Ascending aorta (tissue), 2 donors: ENCODE results near the gene GLYATL2. TPM values are rescaled to one million over a fixed set of nuclear protein-coding genes. Genes with fewer than 3 reads are reported as not detected.

Experiments
- DNase-seq, 2 donors: peaks; one replicate each; pipeline ENCODE4 v3.0.0-alpha.2; 2019; ENCODE audit warnings: low spot score in 2 of 2
- H3K27ac ChIP-seq, 2 donors: fragments of 200-600 bp; sonication (generic); one replicate each; pipeline ENCODE4 v1.5.1; 2016 to 2017; ENCODE audit warnings: mild to moderate bottlenecking in 1 of 2
- H3K27me3 ChIP-seq: fragments of 200-600 bp; sonication (generic); one replicate; pipeline ENCODE4 v1.5.1; 2017
- H3K36me3 ChIP-seq, 2 donors: fragments of 200-600 bp; sonication (generic); one replicate each; pipeline ENCODE4 v1.5.1; 2016
- H3K4me1 ChIP-seq, 2 donors: fragments of 200-600 bp; sonication (generic); one replicate each; pipeline ENCODE4 v1.5.1; 2016 to 2017; ENCODE audit warnings: mild to moderate bottlenecking in 1 of 2
- H3K4me3 ChIP-seq, 2 donors: fragments of 200-600 bp; sonication (generic); one replicate each; pipeline ENCODE4 v1.5.1; 2016 to 2017; ENCODE audit warnings: mild to moderate bottlenecking in 1 of 2
- H3K9me3 ChIP-seq, 2 donors: fragments of 200-600 bp; sonication (generic); one replicate each; pipeline ENCODE4 v1.5.1; 2016
- CTCF ChIP-seq, 3 experiments: fragments of 200-600 bp in 2 of 3; fragments of 450-650 bp in 1 of 3; sonication (generic) in 2 of 3; IDR thresholded peaks; one replicate each; pipeline ENCODE4 v1.5.1; 2016 to 2019; ENCODE audit warnings: antibody characterized with exemption in 3 of 3, mild to moderate bottlenecking in 1 of 3, moderate library complexity in 1 of 3
- intact Hi-C: fragments of 100-400 bp; cut with DNase I; formaldehyde crosslinking; loops from one replicate; pipeline ENCODE4 v1.15.1; 2023
- total RNA-seq: library from RNA; depleted of rRNA; stranded (reverse); fragments of >200 nt; gene quantifications from one replicate; pipeline ENCODE4 v1.1.0, GENCODE V29; 2016

Gene GLYATL2
- total RNA-seq, 1 donor from 2014 or later: not detected

GRCh38 chr11:58856806-58857205, 12.3 kb upstream of the GLYATL2 start:
- no peak for DNase-seq
- Histone ChIP-seq H3K27me3 (no peaks in the 10 kb centered on the region), H3K4me1 (no peaks in the 10 kb centered on the region), H3K36me3 (no peaks in the 10 kb centered on the region), H3K4me3 (no peak overlapping the region), H3K27ac (no peak overlapping the region), H3K9me3 (no peaks in the 10 kb centered on the region)
- intact Hi-C loops: no loop called here
- TF ChIP-seq CTCF (IDR thresholded peaks at IDR 0.05): no peak

GRCh38 chr11:58845386-58845785, 882 bp upstream of the GLYATL2 start:
- intact Hi-C loops: no loop called here
- Histone ChIP-seq H3K4me3 (no peak overlapping the region), H3K27ac (no peak overlapping the region), H3K9me3 (no peaks in the 10 kb centered on the region), H3K36me3 (no peaks in the 10 kb centered on the region), H3K27me3 (no peaks in the 10 kb centered on the region), H3K4me1 (no peaks in the 10 kb centered on the region)
- no peak for DNase-seq
- no peak for TF ChIP-seq CTCF (IDR thresholded peaks at IDR 0.05)

- no peak for TF ChIP-seq CTCF (IDR thresholded peaks at IDR 0.05)
- Histone ChIP-seq H3K27me3 (no peaks in the 10 kb centered on the region), H3K36me3 (no peaks in the 10 kb centered on the region), H3K27ac (no peak overlapping the region), H3K4me1 (no peaks in the 10 kb centered on the region), H3K4me3 (no peak overlapping the region), H3K9me3 (no peaks in the 10 kb centered on the region)
- intact Hi-C loops: no loop called here
- no peak for DNase-seq
Observed at GRCh38 chr11:58837707-58838388, 6.7 kb downstream of the GLYATL2 start.

- no peak for TF ChIP-seq CTCF (IDR thresholded peaks at IDR 0.05)
- no peak for DNase-seq
- no peaks in the 10 kb centered on the region for H3K36me3 ChIP-seq
- no peaks in the 10 kb centered on the region for H3K27me3 ChIP-seq
- no peak overlapping the region for H3K4me3 ChIP-seq
- H3K4me1 ChIP-seq: no peaks in the 10 kb centered on the region
- no peak overlapping the region for H3K27ac ChIP-seq
- no peaks in the 10 kb centered on the region for H3K9me3 ChIP-seq
- intact Hi-C loops: no loop called here
Observed at GRCh38 chr11:58832056-58832645, 12.4 kb downstream of the GLYATL2 start.

GRCh38 chr11:58830673-58831301, 13.7 kb downstream of the GLYATL2 start:
- no peaks in the 10 kb centered on the region for H3K9me3 ChIP-seq
- DNase-seq: no peak
- H3K27me3 ChIP-seq: no peaks in the 10 kb centered on the region
- no peaks in the 10 kb centered on the region for H3K36me3 ChIP-seq
- H3K4me1 ChIP-seq: no peaks in the 10 kb centered on the region
- intact Hi-C loops: no loop called here
- no peak overlapping the region for H3K27ac ChIP-seq
- no peak overlapping the region for H3K4me3 ChIP-seq
- TF ChIP-seq CTCF (IDR thresholded peaks at IDR 0.05): no peak
